ENCODE measurements around the gene ANKRD42.
A peak's percentile ranks its signal among the peaks of the same experiment; 100 is the strongest.

ANKRD42 gene

DNA sequence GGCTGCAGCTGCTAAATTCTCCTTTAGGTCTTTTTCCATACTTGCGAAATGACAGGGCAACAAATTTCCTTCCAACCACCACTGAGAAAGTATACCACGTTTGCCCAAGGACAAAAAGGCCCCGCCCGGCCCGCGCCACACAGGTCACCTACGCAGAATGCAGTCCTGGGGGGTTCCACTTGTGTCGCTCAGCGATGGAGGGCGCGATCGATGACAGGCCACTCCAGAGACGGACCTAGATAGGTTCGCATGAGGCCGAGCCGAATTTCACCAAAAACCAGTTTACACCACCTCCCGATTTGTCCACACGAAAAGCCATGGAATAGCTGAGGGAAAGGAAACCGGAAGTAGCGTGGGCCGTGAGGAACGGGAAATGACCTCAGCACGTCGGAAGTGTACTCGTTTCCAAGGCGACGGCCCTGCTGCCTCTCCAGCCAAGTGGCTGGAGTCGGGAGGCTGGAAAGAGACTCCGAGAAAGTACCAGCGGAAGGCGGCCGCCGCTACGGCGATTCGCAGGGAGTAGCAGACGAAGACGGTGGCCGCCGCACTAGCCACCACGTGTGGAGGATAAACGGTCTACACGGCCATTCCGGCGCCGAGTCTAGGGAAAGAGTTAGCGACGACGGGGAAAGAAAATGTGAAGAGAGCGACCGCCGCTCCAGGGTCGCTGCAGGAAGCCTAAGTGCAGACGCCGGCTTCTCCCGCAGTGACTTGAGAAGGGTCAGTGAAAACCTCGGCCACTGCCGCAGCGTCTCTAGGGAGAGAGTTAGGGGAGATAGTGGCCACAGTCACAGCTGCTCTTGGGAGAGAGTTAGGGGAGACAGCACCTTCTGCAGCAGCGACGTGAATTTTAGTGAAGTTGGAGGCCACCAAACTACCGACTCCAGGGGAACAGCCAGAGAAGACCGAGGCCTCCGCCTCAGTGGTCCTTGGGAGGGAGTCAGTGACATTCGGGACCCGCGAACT, at the start of gene ANKRD42:
Gene ANKRD42, plus strand, starts transcription at position 398 of the 966 bp plus-strand sequence. CDS start 959 bp downstream, outside the sequence.
- peak; percentile 79 for DNase-seq (ENCODE audit: low read depth)

DNA sequence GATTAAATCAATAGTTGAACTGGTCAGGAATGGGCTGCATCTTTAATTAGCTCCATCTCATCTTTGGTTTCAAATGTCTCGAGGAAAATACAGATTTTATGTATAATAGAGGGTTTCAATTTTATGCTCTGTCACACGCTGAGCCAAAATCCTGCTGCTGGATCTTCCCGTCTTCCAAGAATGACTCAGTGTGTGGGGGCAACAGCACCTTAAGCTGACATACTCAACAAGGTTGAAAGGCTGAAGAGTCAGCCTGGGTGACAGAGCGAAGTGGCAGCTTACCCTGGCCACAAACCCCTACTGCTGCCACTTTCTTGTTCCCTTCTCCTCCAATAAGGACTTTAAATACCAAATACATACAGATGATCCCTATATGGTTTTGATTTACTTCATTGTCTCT, 45.6 kb upstream of the ANKRD42 start:
- DNase-seq (ENCODE audit: low read depth): no peak

DNA sequence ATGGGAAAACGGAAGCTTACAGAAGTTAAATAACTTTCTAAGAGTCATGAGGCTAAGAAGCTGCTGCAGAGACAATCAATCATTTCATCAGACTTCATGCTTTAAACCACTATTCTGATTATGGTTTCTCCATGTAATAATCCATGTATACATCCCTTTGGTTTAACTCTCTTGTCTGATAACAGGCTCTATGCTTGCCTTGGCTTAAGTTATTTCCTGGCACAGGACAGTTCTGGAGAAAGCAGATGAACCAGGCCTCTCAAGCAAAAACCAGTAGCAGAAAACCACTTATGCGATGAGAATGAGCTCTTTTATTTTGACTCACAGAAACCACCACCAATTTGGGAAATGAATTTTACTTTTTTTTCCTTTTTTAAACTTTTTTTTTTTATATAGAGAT, 43.1 kb upstream of the ANKRD42 start:
- DNase-seq (ENCODE audit: low read depth): no peak

DNA sequence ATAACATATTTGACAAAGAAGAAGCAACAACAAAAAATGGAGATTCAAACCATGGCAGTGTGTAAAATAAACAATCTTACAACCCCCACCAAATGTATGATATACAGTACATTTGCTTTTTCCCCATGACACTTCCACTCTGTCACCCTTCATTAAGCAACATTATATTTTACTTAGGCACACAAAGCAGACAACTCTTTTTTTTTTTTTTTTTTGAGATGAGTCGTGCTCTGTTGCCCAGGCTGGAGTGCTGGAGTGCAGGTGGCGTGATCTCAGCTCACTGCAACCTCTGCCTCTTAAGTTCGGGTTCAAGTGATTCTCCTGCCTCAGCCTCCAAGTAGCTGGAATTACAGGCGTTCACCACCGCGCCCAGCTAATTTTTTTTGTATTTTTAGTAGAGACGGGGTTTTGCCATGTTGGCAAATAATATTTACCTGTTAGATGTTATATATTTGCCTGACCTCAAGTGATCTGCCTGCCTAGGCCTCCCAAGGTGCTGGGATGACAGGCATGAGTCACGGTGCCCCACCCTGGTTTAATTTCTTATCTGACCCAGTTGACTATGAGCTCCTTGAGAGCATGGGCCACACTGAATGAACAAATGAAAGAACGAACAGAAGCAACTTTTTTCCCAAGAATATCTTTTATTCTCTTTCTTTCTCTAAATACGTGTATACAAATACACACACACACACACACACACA, 42.1 kb upstream of the ANKRD42 start:
- no peak for DNase-seq (ENCODE audit: low read depth)

DNA sequence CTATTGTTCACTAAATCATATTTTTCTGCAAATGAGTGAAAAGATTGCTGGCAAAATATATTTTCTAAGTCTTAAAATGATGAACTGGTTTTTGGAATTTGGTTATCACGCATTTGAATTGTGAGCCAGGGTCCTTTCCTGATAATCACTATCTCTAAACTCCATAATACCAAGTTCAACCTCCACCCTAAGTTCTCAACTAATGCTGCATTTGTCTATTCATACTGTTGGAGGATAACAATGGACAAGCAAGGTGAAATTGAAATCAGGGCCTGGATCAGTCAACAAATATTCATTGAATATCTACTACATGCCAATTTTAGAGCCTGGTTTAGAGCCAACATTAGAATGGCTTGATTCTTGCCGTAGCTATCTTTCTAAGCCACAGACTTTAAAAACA, 41.2 kb upstream of the ANKRD42 start:
- DNase-seq (ENCODE audit: low read depth): no peak

DNA sequence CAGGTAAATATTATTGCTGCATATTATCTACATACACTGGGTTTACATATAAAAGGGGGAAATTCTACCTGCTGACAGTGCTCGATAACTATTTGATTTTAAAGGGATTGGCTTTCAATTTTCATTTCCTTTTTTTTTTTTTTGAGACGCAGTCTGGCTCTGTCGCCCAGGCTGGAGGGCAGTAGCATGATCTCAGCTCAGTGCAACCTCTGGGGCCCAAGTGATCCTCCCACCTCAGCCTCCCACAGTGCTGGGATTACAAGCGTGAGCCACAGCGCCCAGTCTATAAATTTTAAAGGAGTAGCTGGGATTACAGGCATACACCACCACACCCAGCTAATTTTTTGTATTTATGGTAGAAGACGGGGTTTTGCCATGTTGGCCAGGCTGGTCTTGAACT, 39.7 kb upstream of the ANKRD42 start:
- no peak for DNase-seq (ENCODE audit: low read depth)

DNA sequence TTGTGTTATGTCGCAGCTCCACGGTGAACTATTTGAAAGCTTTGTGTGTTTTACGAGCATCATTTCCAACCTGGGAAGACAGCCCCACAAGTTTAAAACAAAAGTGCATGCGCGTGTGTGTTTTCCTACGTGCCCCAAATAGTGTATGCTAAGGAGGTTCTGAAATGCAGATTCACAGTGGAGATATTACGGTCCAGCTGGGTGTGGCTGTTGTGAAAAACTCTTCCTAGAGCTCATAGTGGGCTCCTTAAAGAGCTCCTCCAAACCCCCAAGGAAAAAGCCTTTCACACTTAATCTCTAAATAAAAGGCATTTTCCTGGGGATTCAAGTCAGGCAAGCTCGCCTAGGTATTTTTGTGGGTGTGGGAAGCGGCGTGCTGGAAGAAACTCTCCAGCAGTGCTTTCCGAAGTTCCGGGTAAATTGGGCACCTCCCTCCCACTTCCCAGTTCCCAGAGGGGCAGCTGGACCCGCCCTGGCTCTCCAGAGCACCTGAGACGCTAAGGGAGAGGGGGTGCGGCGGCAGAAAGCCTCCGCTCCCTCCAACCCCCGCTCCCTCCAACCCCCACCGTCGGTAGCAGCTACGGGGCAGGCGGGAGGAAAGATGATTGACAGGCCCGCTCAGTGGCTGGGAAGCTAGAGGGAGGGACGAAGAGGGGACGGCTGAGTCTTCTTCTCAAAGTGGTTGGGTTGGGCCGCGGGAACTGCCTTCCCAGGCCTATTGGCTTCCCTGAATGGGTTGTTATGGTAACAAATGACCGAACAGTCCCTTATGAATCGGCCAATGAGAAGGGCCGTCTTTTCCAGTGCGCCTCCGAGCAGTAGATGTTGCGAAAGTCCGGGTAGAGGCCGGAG, 37.1 kb upstream of the ANKRD42 start:
- DNase-seq (ENCODE audit: low read depth): peak; percentile 95

DNA sequence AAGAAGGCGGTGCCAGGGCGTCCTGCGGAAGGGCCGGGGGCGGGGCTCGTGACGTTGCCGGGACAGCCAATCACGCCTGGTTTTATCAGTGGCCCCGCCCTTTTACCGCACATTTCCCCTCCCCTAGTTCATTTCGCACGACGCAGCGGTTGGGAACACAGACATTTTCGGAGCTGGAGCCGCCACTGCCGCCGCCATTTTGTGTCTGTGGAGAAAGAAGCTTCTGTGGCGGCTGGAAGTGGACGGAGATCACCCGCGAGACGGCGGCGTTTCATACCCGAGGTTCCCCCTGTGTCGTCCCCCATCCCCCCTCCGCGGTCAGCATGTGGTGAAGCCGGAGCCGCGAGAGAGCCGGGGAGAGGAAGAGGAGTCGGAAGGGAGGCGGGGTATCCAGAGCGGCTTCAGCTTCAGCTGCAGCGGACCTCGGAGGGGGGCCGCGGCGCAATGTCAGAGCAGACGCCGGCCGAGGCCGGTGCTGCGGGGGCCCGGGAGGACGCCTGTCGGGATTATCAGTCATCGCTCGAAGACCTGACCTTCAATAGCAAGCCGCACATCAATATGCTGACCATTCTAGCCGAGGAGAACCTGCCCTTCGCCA, 36.4 kb upstream of the ANKRD42 start, which contains the start of gene PCF11:
Gene PCF11, plus strand, starts transcription at position 136 of the 598 bp plus-strand sequence. Its CDS starts 309 bp downstream, at position 445.
- no peak for DNase-seq (ENCODE audit: low read depth)

DNA sequence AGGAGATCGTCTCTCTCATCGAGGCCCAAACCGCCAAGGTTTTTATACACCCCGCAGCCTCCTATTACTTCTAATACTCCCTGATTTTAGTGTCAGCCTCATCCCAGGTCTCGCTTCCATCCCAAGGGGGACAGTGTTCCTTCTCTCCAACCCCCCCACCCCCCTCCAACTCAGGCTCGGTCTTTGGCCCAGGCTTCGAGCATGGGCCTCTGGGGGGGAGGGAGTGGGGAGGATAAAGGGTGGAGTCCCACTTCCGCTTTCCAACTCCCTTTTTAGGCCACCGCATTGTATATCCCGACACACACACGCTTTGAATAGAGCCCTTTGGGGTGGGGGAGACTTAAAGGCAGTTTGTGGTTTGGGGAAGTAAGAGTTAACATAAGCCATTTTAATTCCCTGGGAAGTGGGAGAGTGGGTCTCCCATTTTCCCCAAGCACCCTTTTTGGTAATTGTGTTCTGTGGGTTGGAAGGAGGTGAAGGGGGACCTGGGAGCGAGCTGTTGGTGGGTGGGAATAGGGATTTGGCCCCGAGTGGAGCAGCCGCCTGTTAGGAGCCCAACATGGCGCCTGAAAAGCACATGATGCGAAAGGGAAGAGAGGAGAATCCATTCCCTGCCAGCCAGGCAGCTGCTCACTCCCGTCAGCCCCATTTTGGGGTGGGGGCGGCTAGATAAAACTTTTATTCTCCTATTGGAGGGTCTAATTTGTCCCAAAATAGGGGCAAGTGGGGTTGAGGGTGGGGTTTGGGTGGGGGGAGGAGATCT, 35.7 kb upstream of the ANKRD42 start:
- DNase-seq (ENCODE audit: low read depth): peak; percentile 17

DNA sequence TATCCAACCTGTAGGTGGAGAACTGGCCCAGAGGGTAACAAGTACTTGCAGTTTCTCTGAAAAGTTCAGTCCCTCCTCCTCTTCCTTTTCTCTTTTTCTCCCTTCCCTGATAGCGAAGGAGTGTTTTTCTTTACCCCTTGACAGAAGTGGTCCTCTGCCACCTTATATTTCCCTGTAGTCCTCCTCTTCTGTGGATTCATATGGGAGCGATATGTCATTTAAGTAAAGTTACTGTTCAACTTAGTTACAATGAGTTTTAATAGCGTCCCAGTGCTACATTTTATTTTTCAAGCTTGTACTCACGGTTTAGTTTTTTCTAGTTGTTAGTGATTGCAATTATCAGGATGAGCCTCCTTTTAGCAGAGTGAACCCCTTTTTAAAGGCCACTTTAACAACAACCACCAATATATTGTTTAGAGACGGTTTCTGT, 35.1 kb upstream of the ANKRD42 start:
- no peak for DNase-seq (ENCODE audit: low read depth)

DNA sequence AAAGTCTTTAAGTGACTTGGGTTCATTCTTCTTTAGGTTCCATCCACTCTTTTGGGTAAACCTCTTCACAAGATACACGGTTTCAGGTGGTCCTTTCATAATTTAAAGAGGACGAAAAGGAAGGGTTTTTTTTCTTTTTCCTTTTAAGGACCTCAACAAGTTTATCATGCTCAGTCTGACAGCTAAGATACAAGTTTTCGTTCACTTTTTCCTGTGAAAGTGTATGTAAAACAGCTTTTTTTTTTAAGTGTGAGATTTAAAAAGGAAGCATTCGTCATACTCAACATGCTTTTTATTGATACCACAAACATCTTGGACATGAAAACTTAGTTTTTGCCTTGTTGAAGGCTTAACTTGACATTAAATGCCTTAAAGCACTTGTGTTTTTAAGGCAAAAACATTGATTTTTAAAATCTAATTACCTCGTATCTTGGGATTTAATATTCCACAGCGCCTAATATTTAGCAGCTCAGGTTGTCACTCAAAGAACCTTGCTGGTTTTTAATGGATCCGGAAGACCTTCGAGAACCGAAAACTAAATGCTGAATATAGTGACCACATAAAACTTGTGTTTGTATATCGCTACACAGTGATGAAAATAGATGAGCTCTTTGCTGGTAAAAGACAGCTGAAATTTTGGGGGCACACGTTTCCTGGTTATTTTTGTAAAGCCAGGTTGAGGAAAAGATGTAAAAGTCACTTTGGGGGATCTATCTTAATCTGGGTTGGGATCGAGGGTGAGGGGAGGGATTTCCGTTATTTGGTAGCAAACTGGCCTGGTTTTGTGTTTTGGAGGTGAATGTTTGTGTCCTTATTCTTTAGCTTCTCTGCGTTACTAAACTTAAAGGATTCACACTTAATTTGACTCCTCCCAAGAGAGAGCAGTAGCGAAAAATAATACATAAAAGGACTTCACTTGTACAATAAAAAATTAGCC, 34.3 kb upstream of the ANKRD42 start:
- DNase-seq (ENCODE audit: low read depth): no peak

DNA sequence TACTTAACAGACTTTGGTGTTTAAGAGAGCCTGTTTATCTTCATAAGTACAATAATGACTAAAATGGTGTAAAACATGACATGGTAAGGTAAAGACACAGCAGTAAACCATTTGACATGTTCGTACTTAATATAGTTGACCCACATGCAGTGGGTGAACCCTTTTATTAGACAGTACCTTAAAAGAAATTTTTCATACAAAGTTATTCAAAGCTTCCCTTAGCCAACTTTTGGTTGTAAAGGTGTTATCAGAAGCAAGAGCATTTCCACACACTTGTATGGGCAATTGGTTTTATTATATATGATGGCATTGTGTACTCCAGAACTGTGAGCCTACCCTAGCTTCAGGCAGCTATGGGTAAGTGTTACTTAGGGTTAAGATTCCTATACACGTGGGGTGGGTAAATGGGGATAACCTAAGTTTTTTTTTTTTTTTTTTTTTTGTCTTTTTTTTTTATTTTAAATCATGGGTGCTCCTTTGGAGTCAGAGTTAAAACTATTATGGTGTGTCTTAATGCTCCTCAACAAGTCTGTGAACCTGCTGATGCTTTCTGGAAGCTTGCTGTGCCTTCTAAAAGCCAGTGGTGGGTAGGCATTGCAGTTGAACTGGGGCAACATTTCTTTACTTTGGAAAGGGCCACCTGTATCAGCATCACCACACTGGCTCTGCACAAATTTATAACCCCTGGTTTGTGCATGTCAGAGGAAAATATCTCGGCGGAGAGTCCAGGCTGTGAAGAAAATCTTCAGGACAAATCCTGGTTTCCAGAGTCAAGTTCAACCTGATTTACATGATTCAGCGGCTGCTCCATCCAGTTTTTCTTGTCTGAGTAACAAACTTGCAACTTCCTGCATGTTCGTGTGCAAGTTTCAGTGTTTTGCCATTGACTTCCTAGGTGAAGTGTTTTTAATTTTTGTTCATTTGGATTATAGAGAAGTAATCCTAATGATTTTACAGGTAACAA, 33.3 kb upstream of the ANKRD42 start:
- no peak for DNase-seq (ENCODE audit: low read depth)

DNA sequence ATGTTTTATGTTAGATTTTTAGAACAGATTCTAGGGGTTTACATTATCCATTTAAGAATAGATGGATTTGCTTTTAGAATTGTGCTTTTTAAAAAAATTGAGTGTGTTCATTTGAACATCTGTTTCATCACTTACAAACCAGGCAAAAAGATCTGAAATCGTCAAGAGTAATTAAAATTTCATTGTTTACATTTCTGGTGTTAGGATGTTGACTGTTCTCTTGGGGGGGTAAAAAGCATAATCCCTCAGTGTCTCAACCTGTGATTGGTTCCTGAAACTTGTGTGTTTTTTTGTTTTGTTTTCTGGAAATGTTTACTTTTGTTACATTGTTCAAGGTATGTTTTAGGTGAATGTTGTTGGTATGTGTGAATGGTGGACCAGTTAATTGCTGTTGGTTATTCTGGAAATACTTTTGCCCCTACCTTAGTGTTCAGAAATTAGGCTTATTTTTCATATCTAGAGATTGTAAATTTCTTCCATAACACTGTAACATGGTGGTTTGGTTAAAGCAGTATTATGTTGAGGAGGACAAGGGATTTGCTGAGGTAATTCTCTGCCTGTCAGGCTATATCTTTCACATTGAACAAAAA, 31.8 kb upstream of the ANKRD42 start:
- DNase-seq (ENCODE audit: low read depth): no peak

DNA sequence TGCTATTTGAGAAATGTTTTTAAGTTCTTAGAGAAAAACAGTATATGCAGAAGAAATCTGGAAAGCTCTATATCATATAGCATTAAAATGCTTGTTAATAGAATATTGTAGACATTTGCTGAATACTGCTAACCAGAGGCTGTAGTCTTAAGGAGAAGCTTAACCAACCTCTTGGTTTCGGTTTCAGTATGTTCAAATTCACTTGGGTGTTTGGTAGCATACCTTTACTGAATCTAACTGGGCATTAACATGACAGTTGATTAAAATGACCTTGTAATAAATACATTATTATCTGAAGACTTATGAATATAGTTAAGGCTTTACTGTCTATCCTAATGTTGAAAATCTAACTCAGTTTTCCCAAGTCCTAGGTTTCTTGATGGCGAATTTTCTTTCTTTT, 31.1 kb upstream of the ANKRD42 start:
- no peak for DNase-seq (ENCODE audit: low read depth)

DNA sequence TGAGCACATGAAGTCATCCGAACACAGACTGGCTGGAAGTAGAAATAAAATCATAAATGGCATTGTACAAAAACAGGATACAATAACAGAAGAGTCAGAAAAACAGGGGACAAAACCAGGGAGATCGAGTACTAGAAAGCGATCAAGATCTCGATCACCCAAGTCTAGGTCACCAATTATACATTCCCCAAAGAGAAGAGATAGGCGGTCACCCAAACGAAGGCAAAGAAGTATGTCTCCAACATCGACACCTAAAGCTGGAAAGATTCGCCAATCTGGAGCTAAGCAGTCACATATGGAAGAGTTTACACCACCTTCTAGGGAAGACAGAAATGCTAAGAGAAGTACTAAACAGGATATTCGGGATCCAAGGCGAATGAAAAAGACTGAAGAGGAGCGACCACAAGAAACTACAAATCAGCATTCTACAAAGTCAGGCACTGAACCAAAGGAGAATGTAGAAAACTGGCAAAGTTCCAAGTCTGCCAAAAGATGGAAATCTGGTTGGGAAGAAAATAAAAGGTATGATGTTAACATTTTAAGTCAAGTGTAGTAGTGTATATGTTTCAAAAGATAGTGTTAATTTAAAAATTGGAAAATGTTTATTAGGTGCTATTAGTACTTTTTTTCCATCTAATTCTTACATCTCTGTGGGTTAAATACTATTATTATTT, 27.2 kb upstream of the ANKRD42 start:
- DNase-seq (ENCODE audit: low read depth): no peak

DNA sequence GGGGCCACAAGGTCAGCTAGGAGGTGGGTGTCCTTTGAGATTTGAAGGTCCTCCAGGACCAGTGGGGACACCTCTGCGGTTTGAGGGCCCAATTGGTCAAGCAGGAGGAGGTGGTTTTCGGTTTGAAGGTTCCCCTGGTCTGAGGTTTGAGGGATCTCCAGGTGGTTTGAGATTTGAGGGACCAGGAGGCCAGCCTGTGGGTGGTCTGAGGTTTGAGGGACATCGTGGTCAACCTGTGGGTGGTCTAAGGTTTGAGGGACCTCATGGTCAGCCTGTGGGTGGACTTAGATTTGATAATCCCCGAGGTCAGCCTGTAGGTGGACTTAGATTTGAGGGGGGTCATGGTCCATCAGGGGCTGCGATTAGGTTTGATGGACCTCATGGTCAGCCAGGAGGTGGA, 24.8 kb upstream of the ANKRD42 start:
- DNase-seq (ENCODE audit: low read depth): no peak

DNA sequence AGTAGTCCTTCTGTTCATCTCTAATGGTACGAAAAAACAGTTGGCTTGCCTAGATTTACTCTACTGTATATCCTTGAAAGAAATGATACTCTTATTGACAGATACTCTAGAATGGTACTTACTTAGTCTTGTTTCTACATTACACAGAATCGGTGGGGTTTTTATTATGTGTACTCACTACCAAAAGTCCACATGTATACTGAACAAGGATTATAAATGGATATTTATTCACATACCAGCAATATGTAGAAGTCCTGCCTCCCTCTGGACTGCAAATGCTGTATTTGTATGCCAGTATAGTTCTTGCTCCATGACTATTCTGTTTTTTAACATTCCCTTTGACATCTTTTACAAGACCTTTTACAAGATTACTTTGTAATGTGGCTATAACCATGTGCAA, 22.6 kb upstream of the ANKRD42 start:
- no peak for DNase-seq (ENCODE audit: low read depth)

DNA sequence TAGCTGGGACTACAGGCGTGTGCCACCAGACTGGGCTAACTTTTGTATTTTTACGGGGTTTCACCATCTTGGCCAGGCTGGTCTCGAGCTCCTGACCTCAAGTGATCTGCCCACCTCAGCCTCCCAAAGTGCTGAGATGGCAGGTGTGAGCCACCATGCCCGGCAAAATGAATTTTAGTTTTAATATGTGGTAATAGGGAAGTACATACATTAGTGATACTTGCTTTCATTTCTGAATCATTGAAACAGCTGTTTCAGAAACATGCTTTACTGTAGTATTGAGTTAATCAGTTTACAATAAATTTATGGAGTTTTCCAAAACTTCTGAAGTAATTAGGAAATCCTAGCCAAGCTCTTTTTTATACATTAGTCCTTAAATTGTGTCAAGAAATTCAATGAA, 21.0 kb upstream of the ANKRD42 start:
- no peak for DNase-seq (ENCODE audit: low read depth)

Data from stimulated activated CD8-positive, alpha-beta memory T cell treated with anti-CD3 and anti-CD28 coated beads, Interleukin-12 subunit alpha, Interleukin-12 subunit beta, amount 100 ng/mL, for 1 hour (primary cell).